KBM-7 (cell line): ENCODE measurements around the gene TPGS1.

ENCODE experiments used
- DNase-seq: peaks from one replicate; pipeline ENCODE4 v3.0.0-alpha.2; 2015
- in situ Hi-C: fragments of 300-500 bp; cut with MboI; formaldehyde crosslinking; loops from 2 replicates; pipeline ENCODE4 v1.14.3; 2020; ENCODE audit warnings: low sequenced_read_pairs, low pct_unique_long_range_greater_than_20kb, mixed read lengths

The TPGS1 gene

DNA sequence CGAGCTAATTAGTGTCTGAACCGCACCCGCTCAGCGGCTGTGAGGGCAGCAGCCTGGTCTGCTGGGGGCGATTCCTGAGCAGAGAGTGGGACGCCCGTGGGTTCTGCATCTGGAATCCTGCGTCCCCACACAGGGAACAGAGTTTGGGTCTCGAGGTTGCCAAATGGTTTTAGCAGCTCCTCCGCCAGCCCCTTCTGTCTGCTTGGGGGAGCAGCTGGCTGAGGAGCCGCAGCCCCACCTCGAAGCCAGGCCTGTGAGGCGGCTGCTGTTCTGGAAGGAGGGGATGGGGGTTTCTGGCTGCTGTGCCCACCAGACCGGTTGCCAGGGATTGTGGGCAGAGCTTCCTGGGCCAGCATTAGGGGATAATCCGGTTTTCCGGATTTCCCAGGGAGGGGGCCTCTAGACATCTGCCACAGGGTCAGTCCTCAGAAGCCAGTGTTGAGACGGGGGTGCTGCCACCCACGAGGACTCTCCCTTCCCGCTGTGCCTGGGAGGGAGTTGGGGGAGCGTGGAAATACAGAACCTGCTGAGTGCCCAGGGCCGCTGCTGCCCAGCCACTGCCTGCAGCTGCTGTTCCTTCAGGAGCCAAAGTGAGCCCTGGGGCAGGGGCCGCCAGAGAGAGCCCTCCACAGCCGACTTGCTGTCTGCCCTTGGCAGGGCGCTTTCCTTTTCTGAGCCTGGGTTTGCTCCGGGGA is 26.2 kb downstream of the TPGS1 start:
- DNase-seq, result no peak
- in situ Hi-C loops, result no loop called here

DNA sequence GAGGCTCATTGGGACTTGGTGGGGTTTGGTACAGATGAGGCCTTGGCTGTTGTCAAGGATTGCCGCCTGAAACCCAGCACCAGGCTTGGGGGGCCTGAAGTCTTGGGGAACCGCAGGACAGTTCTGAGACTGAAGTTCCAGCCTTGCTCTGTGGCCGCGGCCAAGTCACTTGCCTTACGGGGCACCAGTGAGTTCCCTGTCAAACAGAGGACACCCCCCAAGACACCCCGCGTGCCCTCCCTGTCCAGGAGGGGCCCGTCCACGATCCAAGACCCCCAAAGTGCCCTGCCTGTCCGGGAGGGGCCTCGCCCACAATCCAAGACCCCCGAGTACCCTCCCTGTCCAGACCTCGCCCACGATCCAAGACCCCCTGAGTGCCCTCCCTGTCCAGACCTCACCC is 26.8 kb downstream of the TPGS1 start:
- in situ Hi-C loops, result no loop called here

DNA sequence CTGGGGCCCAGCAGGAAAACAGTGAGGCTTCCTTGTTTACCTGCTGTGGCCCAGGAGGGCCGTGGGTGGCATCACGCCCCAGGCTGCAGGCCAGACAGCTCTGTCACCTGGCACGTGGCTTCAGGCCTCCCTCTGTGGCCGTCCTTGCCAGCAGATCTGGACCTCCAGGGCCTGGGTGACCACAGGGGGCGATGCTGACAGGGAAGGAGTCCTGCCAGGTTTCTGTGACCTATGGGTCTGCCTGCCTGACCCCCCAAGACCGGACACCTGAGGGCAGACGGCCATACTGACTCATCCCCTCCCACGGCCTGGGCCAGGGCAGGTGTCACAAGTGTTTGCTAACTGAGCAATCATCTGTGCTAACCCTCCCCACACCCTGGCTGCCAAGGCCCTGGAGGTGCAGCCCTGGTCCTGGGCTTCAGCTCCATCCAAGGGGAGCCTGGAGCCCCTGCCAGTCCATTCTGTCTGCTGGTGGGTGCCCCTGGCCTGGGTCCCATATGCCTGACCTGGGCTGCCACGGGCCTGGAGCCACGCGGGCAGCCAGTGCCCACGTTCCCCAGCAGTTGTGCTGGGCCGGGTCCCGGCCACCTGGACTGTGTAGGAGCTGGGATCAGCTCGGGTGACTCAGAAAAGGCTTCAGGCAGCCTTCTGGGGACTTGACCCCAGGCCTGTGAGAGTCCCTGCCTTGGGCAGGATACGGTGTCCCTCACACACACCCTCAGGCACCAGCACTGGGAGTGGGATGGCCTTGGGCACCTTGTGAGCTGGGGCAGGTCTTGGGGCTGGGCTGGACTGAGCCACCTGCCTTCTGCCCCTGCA is 27.9 kb downstream of the TPGS1 start:
- in situ Hi-C loops, result no loop called here
- DNase-seq, result no peak

More for the DNA sequence above, 26.8 kb downstream of the TPGS1 start:
- DNase-seq, result no peak

DNA sequence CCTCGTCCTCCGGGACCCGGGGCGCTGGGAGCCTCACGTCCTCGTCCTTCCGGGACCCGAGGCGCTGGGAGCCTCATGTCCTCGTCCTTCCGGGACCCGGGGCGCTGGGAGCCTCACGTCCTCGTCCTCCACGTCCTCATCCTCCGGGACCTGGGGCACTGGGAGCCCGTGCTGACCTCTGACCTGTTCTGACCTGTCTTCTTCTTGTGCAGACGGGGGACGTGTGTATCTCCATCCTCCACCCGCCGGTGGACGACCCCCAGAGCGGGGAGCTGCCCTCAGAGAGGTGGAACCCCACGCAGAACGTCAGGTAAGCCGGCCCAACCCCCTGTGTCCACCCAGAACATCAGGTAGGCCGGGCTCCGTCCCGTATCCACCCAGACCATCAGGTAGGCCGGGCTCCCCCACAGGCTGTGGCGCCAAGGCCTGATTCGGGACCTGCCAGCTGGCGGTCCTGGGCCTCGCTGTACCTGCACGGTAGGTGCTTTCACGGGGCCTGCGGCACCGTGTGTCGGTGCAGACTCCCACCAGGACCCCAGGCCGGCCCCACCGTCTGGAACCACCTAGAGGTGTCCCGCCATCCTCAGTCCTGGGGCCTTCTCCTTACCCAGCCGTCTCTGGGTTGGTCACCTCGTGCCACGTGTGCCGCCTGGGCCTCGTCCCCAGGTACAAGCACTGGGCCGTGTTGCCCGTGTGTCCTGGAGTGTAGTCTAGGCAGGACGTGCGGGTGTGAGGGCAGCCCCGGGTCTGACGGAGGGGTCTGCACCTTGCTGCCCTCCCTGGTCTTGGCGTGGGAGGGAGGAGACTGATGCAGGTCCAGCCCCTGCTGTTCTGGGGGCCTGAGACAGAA is 29.0 kb downstream of the TPGS1 start:
- in situ Hi-C loops, result no loop called here
- DNase-seq, result no peak

DNA sequence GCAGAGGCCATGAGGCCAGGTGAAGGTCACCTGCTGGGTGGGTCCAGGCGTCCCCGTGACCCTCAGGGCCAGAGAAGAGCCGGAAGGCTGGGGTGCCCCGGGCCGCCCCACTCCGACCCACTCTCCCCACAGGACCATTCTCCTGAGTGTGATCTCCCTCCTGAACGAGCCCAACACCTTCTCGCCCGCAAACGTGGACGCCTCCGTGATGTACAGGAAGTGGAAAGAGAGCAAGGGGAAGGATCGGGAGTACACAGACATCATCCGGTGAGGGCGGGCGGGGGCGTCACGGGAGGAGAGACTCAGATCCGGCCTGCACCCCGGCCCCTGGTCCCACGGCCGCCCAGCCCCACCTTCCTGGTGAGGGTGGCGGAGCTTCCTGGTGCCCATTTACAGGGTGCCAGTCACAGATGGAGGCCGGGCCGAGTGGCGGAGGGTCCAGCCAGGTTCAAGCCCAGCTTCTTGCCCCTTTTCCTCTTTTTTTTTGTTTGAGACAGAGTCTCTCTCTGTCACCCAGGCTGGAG is 29.6 kb downstream of the TPGS1 start:
- no peak for DNase-seq
- in situ Hi-C loops, result no loop called here

DNA sequence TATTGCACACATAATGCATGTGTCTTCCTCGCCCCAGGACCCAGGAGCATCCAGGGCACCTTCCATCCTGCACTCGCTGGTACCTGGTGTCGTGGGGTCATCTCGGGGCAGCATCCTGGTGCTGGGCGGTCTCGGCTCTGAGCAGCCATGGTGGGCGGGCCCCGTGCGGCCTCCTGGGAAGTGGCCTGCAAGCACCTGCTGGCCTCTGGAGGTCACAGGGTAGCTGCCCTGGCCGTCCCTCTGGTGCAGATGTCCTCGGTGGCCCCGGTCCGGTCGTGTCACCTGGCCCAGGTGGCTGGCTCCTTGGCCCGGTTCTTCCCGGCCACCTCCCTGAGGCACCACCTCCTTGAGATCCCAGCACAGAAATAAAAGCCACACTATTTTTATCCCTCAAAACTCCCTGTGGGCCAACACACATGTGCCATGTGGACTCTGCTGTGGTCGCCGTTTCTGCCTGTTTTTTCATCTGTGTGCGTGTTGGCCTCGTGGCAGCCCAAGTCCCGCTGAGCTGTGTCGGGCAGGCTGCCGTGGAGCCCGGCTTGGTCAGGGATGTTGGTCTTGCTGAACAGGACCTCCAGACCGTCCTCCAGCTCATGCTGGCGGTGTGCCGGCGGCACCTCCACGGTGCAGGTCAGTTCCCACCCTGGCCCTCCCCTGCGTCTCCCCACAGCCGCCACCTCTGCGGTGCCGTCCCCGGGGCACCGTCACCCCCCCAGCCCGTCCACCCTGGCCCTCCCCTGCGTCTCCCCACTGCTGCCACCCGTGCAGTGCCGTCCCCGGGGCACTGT is 31.5 kb downstream of the TPGS1 start:
- in situ Hi-C loops, result no loop called here
- no peak for DNase-seq

DNA sequence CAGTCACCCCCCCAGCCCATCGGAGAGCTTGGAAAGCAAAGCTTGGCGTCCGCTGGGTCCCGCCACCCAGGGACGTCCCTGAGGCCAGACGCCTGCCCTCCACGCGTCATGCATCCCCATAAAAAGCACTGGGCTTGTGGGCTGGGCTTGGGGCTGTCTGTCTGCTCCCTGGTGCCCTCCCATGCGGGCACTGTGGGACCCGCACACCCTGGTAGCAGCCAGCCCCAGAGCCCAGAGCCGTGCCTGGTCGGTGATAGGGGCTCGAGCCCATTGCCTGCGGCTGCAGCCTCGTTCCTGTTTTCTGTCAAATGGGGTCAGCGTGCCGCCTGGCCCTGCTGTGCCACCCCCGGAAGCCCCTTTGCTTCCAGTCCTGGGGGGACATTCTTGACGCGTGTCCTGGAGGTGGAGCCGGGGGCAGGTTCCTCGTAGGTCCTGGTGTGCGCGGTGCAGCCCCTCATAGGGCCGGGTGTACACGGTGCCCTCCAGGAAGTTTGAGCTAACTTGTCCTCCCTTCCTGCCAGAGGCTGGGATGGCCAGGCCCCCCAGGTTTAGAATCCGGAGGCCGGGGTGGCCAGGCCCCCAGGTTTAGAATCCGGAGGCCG is 32.2 kb downstream of the TPGS1 start:
- in situ Hi-C loops, result no loop called here
- no peak for DNase-seq

DNA sequence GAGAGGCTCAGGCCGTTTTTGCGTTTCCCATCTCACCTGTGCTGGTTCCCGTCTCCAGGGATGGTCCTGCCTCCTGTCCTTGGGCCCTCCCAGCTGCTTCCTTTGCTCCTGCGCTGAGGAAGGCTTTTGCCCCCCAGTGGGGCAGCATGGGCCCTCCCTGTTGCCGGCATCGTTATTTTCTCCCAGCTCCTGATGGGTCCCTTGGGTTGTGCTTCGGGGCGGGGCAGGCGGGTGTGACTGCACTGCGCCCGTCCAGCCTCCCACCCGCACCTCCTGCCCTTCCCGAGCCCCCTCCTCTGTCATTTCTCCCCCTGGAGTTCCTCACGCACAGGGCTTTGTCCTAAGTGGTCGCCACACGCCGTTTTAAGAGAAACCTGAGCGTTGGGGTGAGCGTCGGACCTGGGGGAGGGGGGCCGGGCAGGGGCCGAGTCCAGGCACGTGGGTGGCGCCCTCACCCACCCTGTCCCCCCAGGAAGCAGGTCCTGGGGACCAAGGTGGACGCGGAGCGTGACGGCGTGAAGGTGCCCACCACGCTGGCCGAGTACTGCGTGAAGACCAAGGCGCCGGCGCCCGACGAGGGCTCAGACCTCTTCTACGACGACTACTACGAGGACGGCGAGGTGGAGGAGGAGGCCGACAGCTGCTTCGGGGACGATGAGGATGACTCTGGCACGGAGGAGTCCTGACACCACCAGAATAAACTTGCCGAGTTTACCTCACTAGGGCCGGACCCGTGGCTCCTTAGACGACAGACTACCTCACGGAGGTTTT is 33.8 kb downstream of the TPGS1 start:
- in situ Hi-C loops, result no loop called here
- no peak for DNase-seq

DNA sequence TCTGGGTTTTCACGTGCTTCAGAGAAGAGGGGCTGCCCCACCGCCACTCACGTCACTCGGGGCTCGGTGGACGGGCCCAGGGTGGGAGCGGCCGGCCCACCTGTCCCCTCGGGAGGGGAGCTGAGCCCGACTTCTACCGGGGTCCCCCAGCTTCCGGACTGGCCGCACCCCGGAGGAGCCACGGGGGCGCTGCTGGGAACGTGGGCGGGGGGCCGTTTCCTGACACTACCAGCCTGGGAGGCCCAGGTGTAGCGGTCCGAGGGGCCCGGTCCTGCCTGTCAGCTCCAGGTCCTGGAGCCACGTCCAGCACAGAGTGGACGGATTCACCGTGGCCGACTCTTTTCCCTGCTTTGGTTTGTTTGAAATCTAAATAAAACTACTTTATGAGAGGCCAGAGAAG is 34.4 kb downstream of the TPGS1 start:
- in situ Hi-C loops, result no loop called here
- no peak for DNase-seq

DNA sequence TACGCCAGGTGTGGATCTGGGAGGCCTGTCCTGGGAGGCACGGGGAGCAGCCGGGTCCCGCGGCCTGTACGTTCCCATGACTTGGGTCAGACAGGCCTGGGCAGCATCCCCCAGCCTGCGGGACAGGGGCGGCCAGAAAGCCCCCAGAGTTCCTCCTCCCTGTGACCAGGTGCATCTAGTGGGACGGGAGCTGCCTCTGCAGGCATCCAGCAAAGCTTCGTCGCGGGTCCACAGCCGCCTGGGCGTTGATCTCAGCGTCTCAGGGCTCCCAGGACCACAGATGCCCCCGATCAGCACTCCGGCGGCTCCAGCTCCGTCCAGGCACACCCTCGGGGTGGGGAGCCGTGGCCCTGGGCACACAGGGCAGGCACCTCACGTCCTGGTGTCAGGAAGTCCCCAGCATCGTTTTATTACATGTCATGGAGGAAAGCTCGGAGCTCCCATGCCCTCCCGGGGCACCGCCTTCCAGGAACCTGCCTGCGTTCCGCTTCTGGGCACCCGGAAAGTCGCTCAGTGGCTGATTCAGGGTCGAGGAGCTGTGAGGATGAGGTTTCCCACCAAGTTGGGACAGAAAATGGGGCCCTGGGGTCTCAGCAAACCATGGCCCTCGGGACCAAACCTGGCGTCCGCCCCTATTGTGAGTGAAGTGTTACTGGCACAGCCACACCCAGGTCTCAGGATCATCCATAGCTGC is 35.0 kb downstream of the TPGS1 start:
- in situ Hi-C loops, result no loop called here
- no peak for DNase-seq

DNA sequence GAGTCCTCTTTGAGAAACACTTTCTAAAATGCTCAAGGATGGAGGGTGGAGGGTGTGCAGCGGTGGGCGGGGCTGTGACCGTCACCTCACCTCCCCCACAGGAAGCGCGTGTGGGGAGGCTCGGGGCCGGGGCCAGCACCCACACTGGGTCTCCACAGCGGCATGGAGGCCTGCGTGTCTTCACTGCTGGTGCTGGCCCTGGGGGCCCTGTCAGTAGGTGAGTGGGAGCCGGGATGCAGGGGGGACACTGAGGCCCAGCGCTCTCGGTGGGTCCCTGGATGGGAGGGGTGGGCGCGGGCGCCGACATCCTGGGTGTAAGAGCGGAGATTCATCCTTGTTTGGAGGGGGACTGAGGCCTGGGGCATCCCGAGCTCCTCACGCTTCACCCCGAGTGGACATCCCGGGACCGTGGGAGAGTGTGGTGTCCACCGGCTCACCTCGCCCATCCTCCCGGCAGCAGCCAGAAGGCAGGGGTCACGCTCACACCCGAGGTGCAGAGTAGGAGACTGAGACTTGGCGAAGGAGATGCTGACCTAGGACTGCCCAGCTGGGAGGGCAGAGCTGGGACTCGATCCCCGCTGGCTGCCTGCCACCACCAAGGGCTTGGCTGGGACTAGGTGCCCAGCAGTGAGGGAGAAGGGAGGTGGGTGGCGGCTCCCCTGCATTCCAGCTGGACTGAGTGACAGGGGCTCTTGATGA is 36.8 kb downstream of the TPGS1 start, which contains the start of gene GZMM:
TSS of gene GZMM (plus strand) at position 144 of the 699 bp plus-strand sequence. CDS start at position 163, 19 bp downstream.
- no peak for DNase-seq

DNA sequence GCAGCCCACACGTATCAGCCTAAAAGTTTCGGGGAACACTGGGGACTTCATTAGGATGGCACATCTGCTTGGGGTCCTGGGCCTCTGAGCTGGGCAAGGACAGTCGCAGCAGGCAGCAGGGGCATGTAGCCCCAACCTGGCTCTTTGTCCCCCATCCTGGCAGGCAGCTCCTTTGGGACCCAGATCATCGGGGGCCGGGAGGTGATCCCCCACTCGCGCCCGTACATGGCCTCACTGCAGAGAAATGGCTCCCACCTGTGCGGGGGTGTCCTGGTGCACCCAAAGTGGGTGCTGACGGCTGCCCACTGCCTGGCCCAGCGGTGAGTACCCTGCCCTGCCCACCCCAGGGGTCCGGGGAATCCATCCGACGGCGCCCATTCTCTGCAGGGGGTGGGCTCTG is 39.8 kb downstream of the TPGS1 start:
- in situ Hi-C loops, result no loop called here
- DNase-seq, result no peak

More for the DNA sequence above, 36.8 kb downstream of the TPGS1 start, which contains the start of gene GZMM:
- in situ Hi-C loops, result no loop called here

DNA sequence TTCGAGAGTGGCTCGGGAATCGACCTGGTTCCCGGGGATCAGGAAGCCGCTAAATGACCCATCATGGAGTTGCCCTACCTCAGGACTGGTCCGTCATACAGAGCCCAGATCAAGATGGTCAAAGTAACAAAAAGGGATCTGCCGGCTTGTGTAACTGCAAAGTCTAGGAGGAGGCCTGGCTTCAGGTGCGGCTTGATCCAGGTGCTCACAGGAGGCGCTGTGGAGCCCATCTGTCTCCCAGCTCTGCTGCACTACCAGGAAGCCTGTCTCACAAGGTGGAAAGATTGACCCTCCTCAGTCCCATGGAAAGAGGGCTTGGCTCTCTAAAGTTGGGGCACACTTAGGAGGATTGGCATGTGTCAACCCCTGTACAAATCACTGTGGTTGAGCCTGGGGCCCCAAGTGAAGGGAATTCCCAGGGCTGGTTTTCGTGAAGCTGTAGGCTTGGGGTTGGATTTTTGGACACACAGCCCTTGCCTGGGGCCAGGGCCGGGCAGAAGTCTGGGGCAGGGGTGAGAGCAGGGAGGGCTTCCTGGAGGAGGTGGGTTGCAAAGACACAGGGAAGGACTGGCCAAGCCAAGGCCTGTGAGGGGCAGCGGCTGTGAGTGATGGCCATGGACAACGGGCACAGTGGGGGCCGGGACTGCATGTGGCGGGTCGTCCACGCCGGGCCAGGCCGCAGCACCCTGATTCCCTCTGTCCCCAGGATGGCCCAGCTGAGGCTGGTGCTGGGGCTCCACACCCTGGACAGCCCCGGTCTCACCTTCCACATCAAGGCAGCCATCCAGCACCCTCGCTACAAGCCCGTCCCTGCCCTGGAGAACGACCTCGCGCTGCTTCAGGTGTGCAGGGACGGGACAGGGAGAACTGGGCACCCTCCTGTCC is 40.8 kb downstream of the TPGS1 start:
- DNase-seq, result no peak

DNA sequence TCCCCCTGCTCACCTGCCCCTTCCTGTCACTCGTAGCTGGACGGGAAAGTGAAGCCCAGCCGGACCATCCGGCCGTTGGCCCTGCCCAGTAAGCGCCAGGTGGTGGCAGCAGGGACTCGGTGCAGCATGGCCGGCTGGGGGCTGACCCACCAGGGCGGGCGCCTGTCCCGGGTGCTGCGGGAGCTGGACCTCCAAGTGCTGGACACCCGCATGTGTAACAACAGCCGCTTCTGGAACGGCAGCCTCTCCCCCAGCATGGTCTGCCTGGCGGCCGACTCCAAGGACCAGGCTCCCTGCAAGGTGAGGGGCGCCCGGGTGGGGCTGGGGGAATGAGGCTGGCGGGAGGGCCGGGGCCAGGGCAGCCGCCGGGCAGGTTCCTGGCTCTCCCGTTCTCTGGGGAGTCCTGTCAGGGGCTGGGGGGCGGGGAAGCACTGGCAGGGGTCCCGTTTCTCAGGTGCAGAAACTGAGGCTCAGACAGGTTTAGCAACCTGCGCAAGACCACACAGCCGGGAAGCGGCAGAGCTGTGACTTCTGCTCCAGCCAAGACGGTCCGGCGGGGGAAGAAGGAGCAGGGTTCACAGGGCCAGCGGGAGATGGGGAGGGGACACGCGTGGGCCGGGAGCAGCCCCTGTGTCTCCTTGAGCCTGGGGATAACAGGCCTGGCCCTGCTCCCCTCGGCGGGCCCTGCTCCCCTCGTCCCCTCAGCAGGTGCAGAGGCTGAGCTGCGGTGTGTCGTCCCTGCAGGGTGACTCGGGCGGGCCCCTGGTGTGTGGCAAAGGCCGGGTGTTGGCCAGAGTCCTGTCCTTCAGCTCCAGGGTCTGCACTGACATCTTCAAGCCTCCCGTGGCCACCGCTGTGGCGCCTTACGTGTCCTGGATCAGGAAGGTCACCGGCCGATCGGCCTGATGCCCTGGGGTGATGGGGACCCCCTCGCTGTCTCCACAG is 41.9 kb downstream of the TPGS1 start:
- no peak for DNase-seq
- in situ Hi-C loops, result no loop called here

More for the DNA sequence above, 40.8 kb downstream of the TPGS1 start:
- in situ Hi-C loops, result no loop called here

DNA sequence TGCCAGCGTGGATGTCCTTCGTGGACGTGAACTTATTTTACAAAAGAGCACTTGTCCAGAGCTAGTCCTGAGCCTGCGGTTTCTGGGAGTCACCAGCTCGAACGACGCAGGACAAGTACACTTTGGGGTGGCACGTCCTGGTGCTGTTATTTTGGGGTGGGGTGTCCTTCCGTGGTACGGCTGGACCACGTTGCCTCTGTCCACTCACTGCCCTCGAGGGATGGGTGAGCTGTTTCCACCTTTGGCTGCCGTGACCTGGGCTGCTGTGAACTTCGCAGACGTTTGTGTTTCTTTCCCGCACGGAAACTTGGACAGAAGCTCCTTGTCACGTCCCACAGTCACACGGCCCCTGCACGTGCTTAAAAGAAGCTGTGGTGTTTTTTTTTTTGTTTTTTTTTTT is 47.5 kb downstream of the TPGS1 start:
- no peak for DNase-seq
- in situ Hi-C loops, result no loop called here
